ENCODE data around the gene DNAJB8.

Gene DNAJB8

DNA sequence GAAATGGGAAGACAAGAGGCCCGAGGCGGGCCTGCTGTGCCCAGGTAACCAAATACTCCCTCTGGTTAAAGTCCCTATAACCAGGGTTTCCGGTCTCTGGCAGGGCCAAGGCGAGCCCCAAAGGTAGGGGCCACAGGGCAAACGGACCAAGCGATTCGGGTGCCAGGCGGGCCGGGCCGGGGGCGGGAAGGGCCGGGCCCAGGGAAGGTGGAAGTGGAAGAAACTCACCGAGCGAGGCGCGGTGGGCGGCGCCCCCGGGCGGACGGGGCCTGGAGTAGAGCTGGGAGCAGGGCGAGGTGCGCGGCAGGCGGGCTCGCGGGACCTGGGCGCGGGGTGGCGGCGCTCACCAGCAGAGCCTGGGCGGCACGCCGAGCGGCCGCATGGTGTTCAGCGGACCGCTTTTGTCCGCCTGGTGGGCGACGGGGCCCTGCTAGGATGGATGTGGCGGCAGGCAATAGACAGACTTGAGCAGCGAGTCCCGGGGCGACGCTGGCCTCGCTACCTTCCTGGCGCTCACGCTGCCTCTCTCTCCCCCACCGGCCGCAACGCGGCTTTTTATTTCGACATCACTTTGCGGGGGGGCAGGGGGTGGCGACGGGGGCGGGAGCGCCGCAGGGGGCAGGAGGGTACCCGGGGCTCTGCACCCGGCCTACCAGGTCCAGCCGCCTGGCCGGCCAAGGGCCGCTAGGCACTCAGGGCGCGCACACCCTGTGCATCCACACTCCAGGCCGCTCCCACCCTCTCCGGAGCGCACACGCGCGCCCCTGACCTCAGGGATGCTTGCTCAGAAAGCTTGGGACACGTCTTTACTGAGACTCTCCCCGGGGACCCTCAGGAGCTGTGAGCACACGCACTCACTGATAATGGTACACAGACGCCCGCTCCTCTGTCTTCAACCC is 26.2 kb upstream of the DNAJB8 start, which contains the start of gene GATA2:
Gene GATA2, minus strand, starts transcription at position 531 of the 899 bp plus-strand sequence. CDS start 6,170 bp downstream, outside the sequence.
- peaks cover 73% of the 10 kb centered on the region for H3K27me3 ChIP-seq (replicated peaks; ENCODE audit: control insufficient read depth, insufficient read depth, low read length)
- H3K9ac ChIP-seq (ENCODE audit: low read length) = no peak within 1 kb of the TSS
- H3K4me3 ChIP-seq (ENCODE audit: low read length) = no peak within 1 kb of the TSS
- DNase-seq (ENCODE audit: low read depth) = peak; percentile 63
- H3K36me3 ChIP-seq (ENCODE audit: control insufficient read depth, insufficient read depth, low read length, severe bottlenecking) = no peaks in the 10 kb centered on the region
- H3K4me1 ChIP-seq (ENCODE audit: control insufficient read depth, insufficient read depth, low read length) = peaks cover 17% of the 10 kb centered on the region
- H3K9me3 ChIP-seq (ENCODE audit: control insufficient read depth, low read length) = no peaks in the 10 kb centered on the region

DNA sequence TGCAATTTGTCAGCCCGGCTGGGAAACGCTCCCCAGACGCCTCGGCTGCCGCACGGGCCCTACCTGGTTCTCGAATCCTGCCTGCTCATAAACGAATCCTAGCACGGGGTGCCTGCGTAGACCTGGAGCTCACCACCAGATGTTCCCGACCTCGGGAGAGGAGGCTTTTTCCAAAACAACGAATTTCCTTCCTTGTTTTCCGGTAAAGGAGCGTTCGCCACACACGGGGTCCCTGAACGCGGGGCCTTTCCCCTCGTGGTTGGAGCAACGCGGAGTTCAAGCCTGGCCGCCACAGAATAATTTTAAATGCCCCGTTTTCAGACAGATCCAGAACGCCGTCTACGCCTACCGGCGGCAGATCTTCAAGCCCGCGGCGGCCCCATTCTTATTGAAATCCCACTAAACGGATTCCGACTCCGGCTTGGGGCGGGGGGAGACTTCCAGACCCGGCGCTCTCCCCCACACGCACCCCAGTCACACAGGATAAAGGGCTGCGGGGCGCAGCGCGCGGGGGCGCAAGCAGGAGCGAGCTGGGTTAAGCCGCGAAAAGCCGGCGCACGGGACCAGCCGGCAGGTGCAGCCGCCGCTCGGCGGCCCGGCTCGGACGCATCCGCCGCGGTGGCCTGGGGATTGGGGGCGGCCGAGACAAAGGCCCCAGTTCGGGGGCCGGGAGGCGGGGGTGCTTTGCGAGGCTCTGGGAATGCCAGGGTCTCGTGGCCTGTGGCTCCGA is 25.4 kb upstream of the DNAJB8 start:
- no peaks in the 10 kb centered on the region for H3K36me3 ChIP-seq (ENCODE audit: control insufficient read depth, insufficient read depth, low read length, severe bottlenecking)
- H3K4me3 ChIP-seq (ENCODE audit: low read length) = no peak overlapping the region
- no peaks in the 10 kb centered on the region for H3K9me3 ChIP-seq (ENCODE audit: control insufficient read depth, low read length)
- no peak overlapping the region for H3K9ac ChIP-seq (ENCODE audit: low read length)
- H3K4me1 ChIP-seq (ENCODE audit: control insufficient read depth, insufficient read depth, low read length) = peaks cover 16% of the 10 kb centered on the region
- H3K27me3 ChIP-seq (replicated peaks; ENCODE audit: control insufficient read depth, insufficient read depth, low read length) = peaks cover 73% of the 10 kb centered on the region
- peak; percentile 22 for DNase-seq (ENCODE audit: low read depth)

DNA sequence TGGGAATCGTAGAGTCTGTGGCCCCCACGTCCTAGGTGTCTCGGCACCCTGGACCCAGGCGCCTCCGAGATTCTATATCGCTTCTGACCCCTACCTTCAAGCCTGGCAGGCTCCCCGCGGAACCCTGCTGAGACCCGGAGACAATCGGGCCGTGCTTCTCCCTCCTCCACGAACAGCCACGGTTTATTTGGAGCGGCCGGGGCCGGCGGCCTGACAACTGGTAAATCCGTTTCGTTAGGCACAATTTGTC is 24.9 kb upstream of the DNAJB8 start:
- peak; percentile 37 for DNase-seq (ENCODE audit: low read depth)
- no peaks in the 10 kb centered on the region for H3K36me3 ChIP-seq (ENCODE audit: control insufficient read depth, insufficient read depth, low read length, severe bottlenecking)
- no peak overlapping the region for H3K4me3 ChIP-seq (ENCODE audit: low read length)
- no peak overlapping the region for H3K9ac ChIP-seq (ENCODE audit: low read length)
- H3K27me3 ChIP-seq (replicated peaks; ENCODE audit: control insufficient read depth, insufficient read depth, low read length) = peaks cover 73% of the 10 kb centered on the region
- H3K9me3 ChIP-seq (ENCODE audit: control insufficient read depth, low read length) = no peaks in the 10 kb centered on the region
- H3K4me1 ChIP-seq (ENCODE audit: control insufficient read depth, insufficient read depth, low read length) = peaks cover 16% of the 10 kb centered on the region

DNA sequence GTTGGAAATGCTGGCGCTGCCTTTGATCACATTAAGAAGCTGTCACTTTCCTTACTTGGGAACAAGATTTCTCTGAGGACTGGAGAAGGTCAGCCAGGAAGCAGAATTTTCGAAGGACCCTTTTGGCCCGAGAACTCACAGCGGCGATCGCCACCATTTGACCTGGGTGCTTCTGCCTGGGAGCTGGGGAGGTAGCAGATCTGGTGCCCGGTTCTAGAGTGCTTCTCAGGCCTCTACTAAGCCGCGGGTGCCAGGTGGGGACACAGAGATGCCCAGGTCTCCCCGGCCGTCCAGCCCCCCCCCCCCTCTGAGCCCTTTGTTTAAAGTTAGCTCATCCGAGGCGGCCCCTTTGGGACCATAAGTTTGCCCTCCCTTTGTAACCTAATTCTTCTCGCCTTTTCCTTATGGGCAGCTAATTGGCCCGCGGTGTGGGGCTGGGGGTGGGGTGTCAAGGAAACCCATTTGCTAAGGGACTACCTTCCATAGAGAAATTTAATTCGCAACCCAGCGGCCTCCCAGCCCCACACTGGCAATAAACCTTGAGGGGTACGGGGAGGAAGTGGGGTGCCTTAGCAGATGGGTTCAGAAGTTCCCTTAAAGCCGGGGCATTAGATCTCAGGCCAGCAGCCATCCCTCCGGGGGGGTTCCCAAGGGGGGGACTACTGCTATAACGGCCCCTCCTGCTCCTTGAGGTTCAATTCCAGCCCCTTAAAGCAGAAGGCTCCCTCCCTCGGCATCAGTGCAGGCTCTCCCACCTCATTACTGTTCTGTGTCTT is 24.4 kb upstream of the DNAJB8 start:
- no peak overlapping the region for H3K9ac ChIP-seq (ENCODE audit: low read length)
- peak; percentile 49 for DNase-seq (ENCODE audit: low read depth)
- no peak overlapping the region for H3K4me3 ChIP-seq (ENCODE audit: low read length)
- no peaks in the 10 kb centered on the region for H3K36me3 ChIP-seq (ENCODE audit: control insufficient read depth, insufficient read depth, low read length, severe bottlenecking)
- H3K4me1 ChIP-seq (ENCODE audit: control insufficient read depth, insufficient read depth, low read length) = peaks cover 17% of the 10 kb centered on the region
- no peaks in the 10 kb centered on the region for H3K9me3 ChIP-seq (ENCODE audit: control insufficient read depth, low read length)
- H3K27me3 ChIP-seq (replicated peaks; ENCODE audit: control insufficient read depth, insufficient read depth, low read length) = peaks cover 76% of the 10 kb centered on the region

DNA sequence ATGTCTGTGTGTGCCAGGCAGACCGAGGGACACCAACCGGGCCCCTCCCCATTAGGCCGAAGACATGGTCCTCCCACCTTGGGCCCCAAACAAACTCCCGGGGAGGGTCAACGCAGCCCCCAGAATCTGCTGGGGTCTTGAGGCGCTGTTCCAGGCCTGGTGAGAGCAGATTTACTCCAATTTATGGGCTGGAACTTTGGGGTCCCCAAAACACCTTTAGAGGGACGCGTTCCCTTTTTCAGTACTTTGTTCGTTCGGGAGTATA is 23.9 kb upstream of the DNAJB8 start:
- no peak overlapping the region for H3K4me3 ChIP-seq (ENCODE audit: low read length)

DNA sequence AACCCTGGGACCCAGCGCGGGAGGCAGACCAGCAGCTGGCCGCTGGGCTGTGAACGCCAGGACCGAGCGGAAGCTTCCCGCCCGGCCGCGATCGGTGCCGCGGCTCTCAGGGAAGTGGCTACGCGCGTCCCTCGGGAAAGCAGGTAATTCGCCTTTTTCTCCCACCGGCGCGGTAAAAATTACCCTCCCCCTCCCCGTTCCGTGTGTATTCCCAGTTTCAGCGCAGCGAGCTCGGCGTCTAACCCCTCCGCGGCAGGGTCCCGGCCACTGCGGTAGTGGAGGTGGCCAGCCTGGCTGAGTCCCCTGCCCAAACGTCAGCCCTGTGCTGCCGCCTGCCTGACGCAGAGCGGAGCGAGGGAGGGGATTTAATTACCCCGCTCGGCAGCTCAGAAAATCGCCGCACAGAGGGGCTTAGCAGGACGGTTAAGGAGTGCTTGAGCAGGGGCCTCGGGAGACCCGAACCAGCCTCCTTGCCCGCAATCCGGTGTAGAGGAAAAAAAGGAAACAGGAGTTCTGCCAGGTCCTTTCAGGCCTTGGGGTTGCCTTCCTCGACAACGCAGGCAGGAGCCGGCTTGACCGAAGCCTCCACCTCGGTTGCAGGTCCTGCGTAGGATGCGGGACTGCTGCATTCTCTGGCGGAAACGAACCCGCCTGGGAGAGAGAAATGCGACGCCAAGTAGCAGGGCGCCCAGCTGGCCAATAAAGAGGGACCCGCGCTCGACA is 23.4 kb upstream of the DNAJB8 start:
- H3K9ac ChIP-seq (ENCODE audit: low read length) = no peak overlapping the region
- DNase-seq (ENCODE audit: low read depth) = peak; percentile 71
- no peaks in the 10 kb centered on the region for H3K9me3 ChIP-seq (ENCODE audit: control insufficient read depth, low read length)
- peak overlapping the region; percentile 61 for H3K4me3 ChIP-seq (ENCODE audit: low read length)
- H3K4me1 ChIP-seq (ENCODE audit: control insufficient read depth, insufficient read depth, low read length) = peaks cover 17% of the 10 kb centered on the region
- no peaks in the 10 kb centered on the region for H3K36me3 ChIP-seq (ENCODE audit: control insufficient read depth, insufficient read depth, low read length, severe bottlenecking)
- H3K27me3 ChIP-seq (replicated peaks; ENCODE audit: control insufficient read depth, insufficient read depth, low read length) = peaks cover 75% of the 10 kb centered on the region

More for the DNA sequence above, 23.9 kb upstream of the DNAJB8 start:
- DNase-seq (ENCODE audit: low read depth) = no peak
- no peaks in the 10 kb centered on the region for H3K9me3 ChIP-seq (ENCODE audit: control insufficient read depth, low read length)
- peaks cover 17% of the 10 kb centered on the region for H3K4me1 ChIP-seq (ENCODE audit: control insufficient read depth, insufficient read depth, low read length)
- H3K36me3 ChIP-seq (ENCODE audit: control insufficient read depth, insufficient read depth, low read length, severe bottlenecking) = no peaks in the 10 kb centered on the region
- peaks cover 75% of the 10 kb centered on the region for H3K27me3 ChIP-seq (replicated peaks; ENCODE audit: control insufficient read depth, insufficient read depth, low read length)
- no peak overlapping the region for H3K9ac ChIP-seq (ENCODE audit: low read length)

DNA sequence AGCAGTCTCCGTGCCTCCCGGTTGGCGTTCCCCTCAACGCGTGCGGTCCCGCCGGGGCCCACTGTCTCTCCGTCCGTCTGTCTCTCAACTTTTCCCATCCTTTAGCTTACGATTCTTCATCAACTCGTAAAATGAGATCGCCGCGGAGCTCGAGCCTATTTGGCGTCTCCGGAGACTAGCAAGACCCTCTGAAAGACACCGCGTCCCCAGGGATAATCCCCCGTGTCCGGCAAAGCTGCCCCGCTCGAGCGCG is 22.9 kb upstream of the DNAJB8 start:
- H3K9me3 ChIP-seq (ENCODE audit: control insufficient read depth, low read length) = no peaks in the 10 kb centered on the region
- peak overlapping the region; percentile 61 for H3K4me3 ChIP-seq (ENCODE audit: low read length)
- DNase-seq (ENCODE audit: low read depth) = no peak
- H3K4me1 ChIP-seq (ENCODE audit: control insufficient read depth, insufficient read depth, low read length) = peaks cover 17% of the 10 kb centered on the region
- H3K36me3 ChIP-seq (ENCODE audit: control insufficient read depth, insufficient read depth, low read length, severe bottlenecking) = no peaks in the 10 kb centered on the region
- peaks cover 75% of the 10 kb centered on the region for H3K27me3 ChIP-seq (replicated peaks; ENCODE audit: control insufficient read depth, insufficient read depth, low read length)
- no peak overlapping the region for H3K9ac ChIP-seq (ENCODE audit: low read length)

DNA sequence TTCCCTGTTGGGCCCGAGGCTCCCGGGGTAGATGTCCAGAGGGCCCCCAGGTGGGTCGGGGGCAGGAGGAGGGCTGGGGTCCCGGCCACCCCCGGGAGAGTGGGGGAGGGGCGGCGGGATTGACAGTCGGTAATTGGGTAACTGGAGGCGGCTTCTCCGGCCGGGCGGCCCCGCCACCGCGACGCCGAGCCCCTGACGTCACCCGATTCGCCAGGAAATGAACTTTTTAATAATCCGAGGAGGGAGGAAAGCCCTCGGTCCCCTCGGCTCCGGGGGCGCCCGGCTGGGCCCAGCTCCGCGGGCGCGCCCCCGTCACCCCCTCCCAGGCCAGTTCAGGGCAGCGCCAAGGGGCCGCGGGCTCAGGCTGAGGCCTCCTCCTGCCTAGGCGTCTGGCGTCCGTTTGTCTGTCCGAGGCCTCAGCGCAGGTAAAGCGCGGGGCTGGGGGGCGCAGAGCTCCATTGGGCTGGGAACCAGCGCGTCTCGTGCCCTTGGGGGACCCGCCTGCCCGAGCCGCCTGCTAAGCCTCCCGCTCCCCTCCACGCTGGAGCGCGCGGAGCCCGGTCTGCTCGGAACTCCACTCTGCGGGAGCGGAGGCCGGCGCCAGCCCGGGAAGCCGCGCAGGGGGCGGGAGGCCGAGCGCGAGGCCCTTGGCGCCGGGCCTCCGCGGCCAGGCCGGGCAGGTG is 22.4 kb upstream of the DNAJB8 start:
- H3K4me3 ChIP-seq (ENCODE audit: low read length) = peak overlapping the region; percentile 61
- H3K4me1 ChIP-seq (ENCODE audit: control insufficient read depth, insufficient read depth, low read length) = peaks cover 17% of the 10 kb centered on the region
- H3K36me3 ChIP-seq (ENCODE audit: control insufficient read depth, insufficient read depth, low read length, severe bottlenecking) = no peaks in the 10 kb centered on the region
- H3K9ac ChIP-seq (ENCODE audit: low read length) = no peak overlapping the region
- peaks cover 74% of the 10 kb centered on the region for H3K27me3 ChIP-seq (replicated peaks; ENCODE audit: control insufficient read depth, insufficient read depth, low read length)
- H3K9me3 ChIP-seq (ENCODE audit: control insufficient read depth, low read length) = no peaks in the 10 kb centered on the region
- peak; percentile 88 for DNase-seq (ENCODE audit: low read depth)

DNA sequence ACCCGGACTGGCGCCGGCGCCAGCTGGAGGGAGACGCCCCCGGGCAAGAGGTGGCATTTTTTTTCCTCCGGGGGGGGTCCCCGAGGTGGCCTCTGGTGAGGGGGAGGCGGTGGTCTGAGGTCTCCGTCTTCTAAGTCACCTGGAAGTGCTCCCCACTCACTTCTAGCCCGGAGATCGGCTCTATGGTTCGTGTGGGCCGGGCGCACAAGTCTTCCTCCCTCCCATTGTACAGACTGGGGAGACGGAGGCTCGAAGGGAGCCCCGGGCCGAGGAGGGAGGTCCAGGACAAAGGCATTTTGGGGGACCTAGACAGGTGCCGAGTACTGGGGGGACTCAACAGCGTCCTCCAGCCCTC is 21.9 kb upstream of the DNAJB8 start:
- Histone ChIP-seq H3K27me3 (replicated peaks; ENCODE audit: control insufficient read depth, insufficient read depth, low read length) (peaks cover 74% of the 10 kb centered on the region), H3K36me3 (ENCODE audit: control insufficient read depth, insufficient read depth, low read length, severe bottlenecking) (no peaks in the 10 kb centered on the region), H3K9me3 (ENCODE audit: control insufficient read depth, low read length) (no peaks in the 10 kb centered on the region), H3K9ac (ENCODE audit: low read length) (no peak overlapping the region), H3K4me1 (ENCODE audit: control insufficient read depth, insufficient read depth, low read length) (peaks cover 17% of the 10 kb centered on the region), H3K4me3 (ENCODE audit: low read length) (no peak overlapping the region)
- peak; percentile 58 for DNase-seq (ENCODE audit: low read depth)

DNA sequence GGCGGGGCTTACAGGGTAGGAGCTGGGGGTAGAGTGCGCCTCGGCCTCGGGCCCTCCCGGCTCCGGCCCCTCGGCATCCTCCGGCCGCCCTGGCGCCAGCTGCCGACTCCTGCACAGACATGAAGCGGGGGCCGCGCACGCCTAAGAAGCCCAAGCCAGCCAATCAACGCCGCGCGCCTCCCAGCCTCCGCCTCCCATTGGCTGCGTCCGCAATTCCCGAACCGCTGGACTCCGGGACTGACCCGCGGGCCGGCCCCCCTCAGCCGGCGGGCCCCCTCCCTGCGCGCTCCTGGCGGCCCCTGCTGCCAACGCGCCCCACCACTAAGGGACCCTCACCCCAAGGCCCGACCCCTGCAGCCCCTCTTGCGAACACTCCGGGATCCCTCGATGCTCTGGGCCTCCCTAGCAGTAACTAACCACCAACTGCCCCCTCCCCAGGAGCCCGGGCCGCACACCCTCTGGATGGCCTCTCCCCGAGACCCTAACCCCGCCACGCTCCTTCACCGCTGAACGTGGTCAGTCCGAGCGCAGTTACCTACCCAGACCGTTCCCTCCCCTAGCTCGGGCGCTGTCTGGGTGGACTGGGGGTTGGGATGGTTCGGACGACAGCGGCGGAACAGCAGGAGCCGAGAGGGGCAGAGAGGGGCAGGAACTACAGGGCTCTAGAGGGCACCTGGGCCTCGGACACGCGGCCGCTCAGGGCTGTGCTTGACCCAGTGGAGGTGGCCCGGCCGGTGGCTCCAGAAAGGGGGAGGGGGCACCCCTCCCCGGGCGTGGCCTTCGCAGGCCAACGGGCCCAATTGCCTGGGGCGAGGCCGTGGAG is 21.3 kb upstream of the DNAJB8 start:
- Histone ChIP-seq H3K27me3 (replicated peaks; ENCODE audit: control insufficient read depth, insufficient read depth, low read length) (peaks cover 76% of the 10 kb centered on the region), H3K9ac (ENCODE audit: low read length) (no peak overlapping the region), H3K4me1 (ENCODE audit: control insufficient read depth, insufficient read depth, low read length) (peaks cover 23% of the 10 kb centered on the region), H3K9me3 (ENCODE audit: control insufficient read depth, low read length) (no peaks in the 10 kb centered on the region), H3K4me3 (ENCODE audit: low read length) (no peak overlapping the region), H3K36me3 (ENCODE audit: control insufficient read depth, insufficient read depth, low read length, severe bottlenecking) (no peaks in the 10 kb centered on the region)
- DNase-seq (ENCODE audit: low read depth) = peak; percentile 99

Data from adipocyte (in vitro differentiated cells).